Spleen (tissue), 11 donors: ENCODE measurements around the gene AK8. TPM values are rescaled to one million over a fixed set of nuclear protein-coding genes. Genes with fewer than 3 reads are reported as not detected.
A peak's percentile ranks its signal among the peaks of the same experiment; 100 is the strongest.

Experiments
- DNase-seq: peaks from one replicate; pipeline ENCODE4 v3.0.0-alpha.2; 2020
- H3K27ac ChIP-seq, 8 donors: fragments of 200-600 bp; sonication (generic) in 7 of 8; 1 replicate in 4 of 8; 2 replicates in 4 of 8; pipeline versions ENCODE4 v1.5.0 to v1.8.0; 2016 to 2021; ENCODE audit warnings: inconsistent platforms in 4 of 8, mild to moderate bottlenecking in 4 of 8, moderate library complexity in 1 of 8
- H3K27me3 ChIP-seq, 7 donors: fragments of 200-600 bp; sonication (generic) in 6 of 7; replicated peaks in 1 of 7; 1 replicate in 4 of 7; 2 replicates in 3 of 7; pipeline versions ENCODE4 v1.5.0 to v1.8.0; 2016 to 2021; ENCODE audit warnings: inconsistent platforms in 3 of 7, mild to moderate bottlenecking in 1 of 7
- H3K36me3 ChIP-seq, 6 donors: fragments of 200-600 bp; sonication (generic) in 5 of 6; 1 replicate in 4 of 6; 2 replicates in 2 of 6; pipeline versions ENCODE4 v1.5.0 to v1.8.0; 2016 to 2021; ENCODE audit warnings: inconsistent platforms in 2 of 6
- H3K4me1 ChIP-seq, 6 donors: fragments of 200-600 bp; sonication (generic) in 5 of 6; 1 replicate in 3 of 6; 2 replicates in 3 of 6; pipeline versions ENCODE4 v1.5.0 to v1.8.0; 2016 to 2021; ENCODE audit warnings: inconsistent platforms in 3 of 6
- H3K4me3 ChIP-seq, 8 donors: fragments of 200-600 bp; sonication (generic) in 7 of 8; 1 replicate in 4 of 8; 2 replicates in 4 of 8; pipeline versions ENCODE4 v1.5.0 to v1.8.0; 2016 to 2021; ENCODE audit warnings: inconsistent platforms in 4 of 8, mild to moderate bottlenecking in 4 of 8, moderate library complexity in 2 of 8
- H3K9me3 ChIP-seq, 8 donors: fragments of 200-600 bp; sonication (generic) in 7 of 8; 1 replicate in 4 of 8; 2 replicates in 4 of 8; pipeline versions ENCODE4 v1.5.0 to v1.8.0; 2016 to 2021; ENCODE audit warnings: inconsistent platforms in 4 of 8
- POLR2A ChIP-seq, 3 donors: fragments of 450-650 bp; IDR thresholded peaks; one replicate each; pipeline ENCODE4 v1.5.1; 2017; ENCODE audit warnings: antibody characterized with exemption in 3 of 3, mild to moderate bottlenecking in 1 of 3
- POLR2AphosphoS5 ChIP-seq, 3 donors: sonication (generic); formaldehyde crosslinking; IDR thresholded peaks; one replicate each; pipeline ENCODE4 v1.5.1; 2017; ENCODE audit warnings: antibody characterized with exemption in 3 of 3
- WGBS, 5 donors: extraction: QIAGEN DNeasy Blood & Tissue Kit in 3 of 5; methylation state at CpG; one replicate each; pipeline versions ENCODE4 v1.1.5 to v1.1.7; 2013 to 2018; 5-methylcytosine and 5-hydroxymethylcytosine counted together
- intact Hi-C: fragments of 100-400 bp; cut with DNase I; formaldehyde crosslinking; loops from one replicate; pipeline ENCODE4 v1.15.0; 2023; ENCODE audit warnings: low total_unique reads
- polyA plus RNA-seq, 3 donors: library from polyadenylated mRNA; stranded (reverse); fragments of 200-250 nt; gene quantifications; one replicate each; pipeline ENCODE4 v1.2.1, GENCODE V29; 2013
- total RNA-seq, 7 donors: library from RNA; depleted of rRNA in 3 of 7; stranded (reverse); fragments of >200 nt in 3 of 7; fragmentation: NEBNext Ultra II Directional in 4 of 7; extraction: Animal tissue kit (Norgen Biotek cat#: 25700) in 4 of 7; gene quantifications; one replicate each; pipeline versions ENCODE4 v1.1.0 to v1.2.1, GENCODE V29; 2016 to 2021
- TF ChIP-seq, protein P1 (sequence below), 11 experiments: fragments of 200-600 bp in 7 of 11; fragments of 450-650 bp in 4 of 11; sonication (generic) in 4 of 11; IDR thresholded peaks in 8 of 11; conservative IDR thresholded peaks in 3 of 11; 1 replicate in 7 of 11; 2 replicates in 4 of 11; pipeline versions ENCODE4 v1.4.0 to v1.8.0; 2016 to 2021; ENCODE audit warnings: antibody characterized with exemption in 11 of 11, inconsistent platforms in 4 of 11, mild to moderate bottlenecking in 1 of 11
- donor health status: healthy with polysubstance abuse.
- donor health status: DM: no; HTN: no; CAD: no; lungs with moderate emphysema.
- donor health status: DM: no; HTN: no; CAD: no.
- donor health status: Bipolar disorder and iron deficiency.
- donor health status: healthy.
- donor health status: DM: no; HTN: no; CAD: no.
- donor health status: DM: yes; HTN: yes; CAD: no.

Gene AK8
- total and polyA plus RNA-seq, 10 donors: 0.22 to 1.8 (median 0.93) TPM

DNA sequence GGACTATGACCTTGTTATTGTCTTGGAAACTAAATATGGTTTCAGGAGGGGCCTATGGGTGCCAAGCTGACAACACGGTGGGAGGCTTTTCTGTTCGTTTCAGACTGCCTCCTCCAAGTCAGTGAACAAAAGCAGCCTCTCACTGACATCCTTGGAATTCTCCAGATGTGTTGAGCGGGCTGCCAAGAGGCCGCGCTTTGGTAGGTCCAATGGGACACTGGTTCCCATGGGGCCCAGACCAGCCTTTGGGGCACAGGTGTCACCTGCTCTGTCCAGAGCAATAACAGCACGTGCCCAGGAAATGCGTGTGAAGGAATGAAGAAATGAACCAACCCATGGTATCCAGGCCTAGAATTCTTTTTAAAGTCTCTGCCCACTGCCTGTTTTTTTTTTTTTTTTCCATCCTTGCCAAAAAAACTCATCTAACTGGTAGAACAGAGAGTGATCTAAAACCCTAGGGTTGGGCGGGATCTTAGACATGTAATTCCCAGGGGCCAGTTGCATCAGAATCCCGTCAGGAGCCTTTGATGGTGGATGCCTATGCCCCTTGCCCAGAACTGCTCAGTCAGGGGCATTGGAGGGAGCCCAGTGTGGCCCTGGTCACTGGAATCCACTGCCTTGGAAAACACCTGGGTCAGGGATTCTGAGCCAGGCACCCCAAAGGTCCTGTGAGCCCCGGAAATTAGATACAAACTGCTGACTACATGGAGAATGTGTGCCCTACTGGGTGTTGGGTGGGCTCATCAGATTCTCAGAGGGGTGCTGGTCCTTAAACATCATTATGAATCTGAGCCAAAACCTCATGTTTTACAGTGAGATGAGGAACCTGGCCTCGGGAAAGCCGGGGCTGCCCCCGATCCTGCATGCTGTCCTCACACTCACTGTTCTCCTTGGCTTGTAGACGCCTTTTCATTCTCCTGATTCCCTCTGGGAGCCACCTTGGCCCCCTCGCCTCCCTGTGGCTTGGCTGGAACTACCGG is 147.7 kb downstream of the AK8 start:
- Histone ChIP-seq H3K27ac (no peak overlapping the region), H3K27me3 (peaks cover 0 to 28% (median 0%) of the 10 kb centered on the region in 7 donors), H3K36me3 (no peaks in the 10 kb centered on the region), H3K4me1 (no peaks in the 10 kb centered on the region), H3K4me3 (no peak overlapping the region), H3K9me3 (no peaks in the 10 kb centered on the region)
- no peak for DNase-seq
- intact Hi-C loops: no loop called here
- WGBS, 5 donors: 87 to 91% (median 88%) methylated on average over 16 of the region's 16 CpGs
- TF ChIP-seq, protein P1, sequence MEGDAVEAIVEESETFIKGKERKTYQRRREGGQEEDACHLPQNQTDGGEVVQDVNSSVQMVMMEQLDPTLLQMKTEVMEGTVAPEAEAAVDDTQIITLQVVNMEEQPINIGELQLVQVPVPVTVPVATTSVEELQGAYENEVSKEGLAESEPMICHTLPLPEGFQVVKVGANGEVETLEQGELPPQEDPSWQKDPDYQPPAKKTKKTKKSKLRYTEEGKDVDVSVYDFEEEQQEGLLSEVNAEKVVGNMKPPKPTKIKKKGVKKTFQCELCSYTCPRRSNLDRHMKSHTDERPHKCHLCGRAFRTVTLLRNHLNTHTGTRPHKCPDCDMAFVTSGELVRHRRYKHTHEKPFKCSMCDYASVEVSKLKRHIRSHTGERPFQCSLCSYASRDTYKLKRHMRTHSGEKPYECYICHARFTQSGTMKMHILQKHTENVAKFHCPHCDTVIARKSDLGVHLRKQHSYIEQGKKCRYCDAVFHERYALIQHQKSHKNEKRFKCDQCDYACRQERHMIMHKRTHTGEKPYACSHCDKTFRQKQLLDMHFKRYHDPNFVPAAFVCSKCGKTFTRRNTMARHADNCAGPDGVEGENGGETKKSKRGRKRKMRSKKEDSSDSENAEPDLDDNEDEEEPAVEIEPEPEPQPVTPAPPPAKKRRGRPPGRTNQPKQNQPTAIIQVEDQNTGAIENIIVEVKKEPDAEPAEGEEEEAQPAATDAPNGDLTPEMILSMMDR (IDR thresholded peaks at IDR 0.05 in 8 of 11, conservative IDR thresholded peaks at IDR 0.05 in 3 of 11): no peak
- TF ChIP-seq POLR2A (IDR thresholded peaks at IDR 0.05) (no peak), POLR2AphosphoS5 (IDR thresholded peaks at IDR 0.05) (no peak)

DNA sequence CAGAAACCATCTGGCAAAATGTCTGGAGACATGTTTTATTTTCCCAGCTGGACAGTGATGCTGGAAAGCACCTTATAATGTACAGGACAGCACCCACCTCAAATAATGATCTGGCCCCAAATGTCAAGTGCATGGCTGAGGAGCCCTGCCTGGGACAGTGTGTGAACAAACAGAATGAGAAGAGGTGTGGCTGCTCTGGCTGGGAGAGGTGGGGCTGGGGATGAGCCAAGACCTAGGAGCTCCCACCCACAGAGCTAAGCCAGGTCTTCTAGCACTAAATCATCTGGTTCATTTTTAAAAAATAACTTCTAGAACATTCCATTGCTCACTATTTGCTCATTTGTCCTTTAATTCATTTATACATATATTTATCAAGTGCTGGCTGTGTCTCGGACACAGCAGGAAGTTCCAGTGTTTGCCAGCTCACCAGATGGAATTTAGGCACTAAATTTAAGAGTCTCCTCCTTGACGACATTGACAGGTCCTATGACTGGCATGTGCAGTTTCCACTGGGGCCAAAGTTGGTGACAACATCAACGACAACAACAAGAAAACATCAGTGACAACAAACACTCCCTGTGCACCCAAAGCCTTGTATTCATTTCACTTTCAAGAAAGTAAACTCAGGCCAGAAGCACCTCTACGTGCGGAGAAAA is 148.7 kb downstream of the AK8 start:
- no peak overlapping the region for H3K4me3 ChIP-seq
- intact Hi-C loops: no loop called here
- no peak for TF ChIP-seq POLR2AphosphoS5 (IDR thresholded peaks at IDR 0.05)
- no peak for TF ChIP-seq POLR2A (IDR thresholded peaks at IDR 0.05)
- TF ChIP-seq, protein P1 (IDR thresholded peaks at IDR 0.05 in 8 of 11, conservative IDR thresholded peaks at IDR 0.05 in 3 of 11): no peak
- no peak for DNase-seq
- H3K4me1 ChIP-seq: no peaks in the 10 kb centered on the region
- 64 to 77% (median 75%) methylated on average over 5 of the region's 5 CpGs for WGBS, 5 donors
- H3K9me3 ChIP-seq: no peaks in the 10 kb centered on the region
- no peak overlapping the region for H3K27ac ChIP-seq
- H3K27me3 ChIP-seq: peaks cover 0 to 28% (median 0%) of the 10 kb centered on the region in 7 donors
- no peaks in the 10 kb centered on the region for H3K36me3 ChIP-seq

DNA sequence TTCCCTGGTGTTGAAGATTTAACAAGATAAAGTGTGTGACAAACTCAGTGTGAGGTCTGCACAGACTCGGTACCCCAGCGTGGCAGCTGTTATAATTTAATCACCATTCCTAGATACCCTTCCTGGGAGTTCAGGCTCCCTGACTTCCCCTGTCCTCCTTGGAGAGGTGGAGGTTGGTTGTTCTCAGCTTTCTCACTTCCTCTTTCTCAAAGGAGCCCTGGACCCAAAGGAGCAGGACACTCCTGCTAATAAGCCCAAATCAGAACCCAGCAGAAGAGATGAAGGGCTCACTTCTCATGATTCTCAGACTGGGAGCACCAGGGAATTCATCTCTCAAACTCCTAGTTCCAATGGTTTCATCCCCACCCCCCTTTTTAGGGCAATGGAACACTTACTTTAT is 149.6 kb downstream of the AK8 start:
- Histone ChIP-seq H3K4me1 (no peaks in the 10 kb centered on the region), H3K36me3 (no peaks in the 10 kb centered on the region), H3K27me3 (peaks cover 0 to 25% (median 0%) of the 10 kb centered on the region in 7 donors), H3K4me3 (no peak overlapping the region), H3K27ac (no peak overlapping the region), H3K9me3 (no peaks in the 10 kb centered on the region)
- intact Hi-C loops: no loop called here
- no peak for DNase-seq
- TF ChIP-seq POLR2AphosphoS5 (IDR thresholded peaks at IDR 0.05): no peak
- TF ChIP-seq POLR2A (IDR thresholded peaks at IDR 0.05): no peak
- TF ChIP-seq, protein P1 (IDR thresholded peaks at IDR 0.05 in 8 of 11, conservative IDR thresholded peaks at IDR 0.05 in 3 of 11): no peak
- 79 to 89% (median 80%) methylated on average over 2 of the region's 2 CpGs for WGBS, 5 donors

DNA sequence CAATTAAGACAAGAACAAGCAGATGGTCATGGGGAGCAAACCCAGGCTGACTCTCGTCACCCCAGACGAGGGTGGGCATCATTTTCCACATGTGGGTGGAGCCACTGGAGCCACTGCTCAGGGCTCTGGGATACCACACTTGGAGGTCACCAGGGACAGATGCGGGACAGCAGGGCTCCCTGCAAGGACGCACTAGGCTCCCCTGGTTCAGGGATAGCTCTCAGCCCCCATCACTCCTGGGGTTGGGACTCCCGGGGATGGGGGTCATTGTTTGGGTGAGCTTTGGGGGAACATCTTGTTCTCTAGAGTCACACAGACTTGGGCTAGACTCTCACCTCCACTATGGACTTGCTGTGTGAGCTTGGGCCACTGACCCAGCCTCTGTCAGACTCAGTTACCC is 150.0 kb downstream of the AK8 start:
- WGBS, 5 donors: 75 to 91% (median 88%) methylated on average over 5 of the region's 5 CpGs
- intact Hi-C loops: no loop called here
- no peaks in the 10 kb centered on the region for H3K36me3 ChIP-seq
- no peak overlapping the region for H3K27ac ChIP-seq
- no peak overlapping the region for H3K4me3 ChIP-seq
- no peaks in the 10 kb centered on the region for H3K9me3 ChIP-seq
- peaks cover 0 to 22% (median 0%) of the 10 kb centered on the region in 7 donors for H3K27me3 ChIP-seq
- DNase-seq: peak; percentile 23
- TF ChIP-seq POLR2A (IDR thresholded peaks at IDR 0.05): no peak
- TF ChIP-seq, protein P1 (IDR thresholded peaks at IDR 0.05 in 8 of 11, conservative IDR thresholded peaks at IDR 0.05 in 3 of 11): no peak
- TF ChIP-seq POLR2AphosphoS5 (IDR thresholded peaks at IDR 0.05): no peak
- H3K4me1 ChIP-seq: no peaks in the 10 kb centered on the region
